Measurements from ENCODE around the gene ZNF407. TPM values are rescaled to one million over a fixed set of nuclear protein-coding genes. Genes with fewer than 3 reads are reported as not detected.

ZNF407 gene
- total and polyA plus RNA-seq, 7 donors, result 2.4 to 10.2 (median 7.9) TPM

- 92 to 93% (median 92%) methylated on average over 11 of the region's 11 CpGs for WGBS, 3 donors
- Histone ChIP-seq H3K27ac (no peak overlapping the region), H3K27me3 (ENCODE audit: insufficient read depth in 3 of 3, low read length in 2 of 3) (no peaks in the 10 kb centered on the region), H3K9me3 (peaks cover 2% of the 10 kb centered on the region), H3K36me3 (ENCODE audit: insufficient read depth in 1 of 2, low read depth in 1 of 2) (no peaks in the 10 kb centered on the region), H3K4me3 (no peak overlapping the region), H3K4me1 (no peaks in the 10 kb centered on the region)
- intact Hi-C loops (cut with DNase I), result no loop called here
- ATAC-seq, result no peak
- no peak for TF ChIP-seq CTCF (IDR thresholded peaks at IDR 0.05)
- no peak for DNase-seq
Measured at GRCh38 chr18:74682141-74682990, 84.7 kb downstream of the ZNF407 start.

GRCh38 chr18:74682991-74683297 is 85.3 kb downstream of the ZNF407 start:
- intact Hi-C loops (cut with DNase I), result no loop called here
- no peaks in the 10 kb centered on the region for H3K27me3 ChIP-seq (ENCODE audit: insufficient read depth in 3 of 3, low read length in 2 of 3)
- no peak overlapping the region for H3K4me3 ChIP-seq
- 97 to 100% (median 99%) methylated on average over 1 of the region's 1 CpG for WGBS, 3 donors
- no peak for TF ChIP-seq CTCF (IDR thresholded peaks at IDR 0.05)
- H3K27ac ChIP-seq, result no peak overlapping the region
- H3K9me3 ChIP-seq, result no peaks in the 10 kb centered on the region
- no peak for DNase-seq
- no peaks in the 10 kb centered on the region for H3K4me1 ChIP-seq
- H3K36me3 ChIP-seq (ENCODE audit: insufficient read depth in 1 of 2, low read depth in 1 of 2), result no peaks in the 10 kb centered on the region
- no peak for ATAC-seq

GRCh38 chr18:74683573-74683972 is 85.9 kb downstream of the ZNF407 start:
- TF ChIP-seq CTCF (IDR thresholded peaks at IDR 0.05), result no peak
- intact Hi-C loops (cut with DNase I), result no loop called here
- no peaks in the 10 kb centered on the region for H3K36me3 ChIP-seq (ENCODE audit: insufficient read depth in 1 of 2, low read depth in 1 of 2)
- peaks cover 3% of the 10 kb centered on the region for H3K9me3 ChIP-seq
- ATAC-seq (no peak), DNase-seq (no peak)
- no peaks in the 10 kb centered on the region for H3K4me1 ChIP-seq
- no peak overlapping the region for H3K27ac ChIP-seq
- H3K27me3 ChIP-seq (ENCODE audit: insufficient read depth in 3 of 3, low read length in 2 of 3), result no peaks in the 10 kb centered on the region
- no peak overlapping the region for H3K4me3 ChIP-seq

GRCh38 chr18:74689251-74689650 is 91.6 kb downstream of the ZNF407 start:
- 63 to 72% (median 65%) methylated on average over 2 of the region's 2 CpGs for WGBS, 3 donors
- H3K4me1 ChIP-seq, result no peaks in the 10 kb centered on the region
- DNase-seq (no peak), ATAC-seq (no peak)
- no peak for TF ChIP-seq CTCF (IDR thresholded peaks at IDR 0.05)
- no peaks in the 10 kb centered on the region for H3K27me3 ChIP-seq (ENCODE audit: insufficient read depth in 3 of 3, low read length in 2 of 3)
- intact Hi-C loops (cut with DNase I), result no loop called here
- H3K36me3 ChIP-seq (ENCODE audit: insufficient read depth in 1 of 2, low read depth in 1 of 2), result no peaks in the 10 kb centered on the region
- no peak overlapping the region for H3K27ac ChIP-seq
- peaks cover 8% of the 10 kb centered on the region for H3K9me3 ChIP-seq
- no peak overlapping the region for H3K4me3 ChIP-seq

All from psoas muscle (tissue), 8 donors.